Measurements from ENCODE around the gene CEP20.

The CEP20 gene

GRCh38 chr16:15898654-15899053 lies 10.3 kb upstream of the CEP20 start:
- Histone ChIP-seq H3K4me1 (ENCODE audit: control insufficient read depth, insufficient read depth, low read length) (no peaks in the 10 kb centered on the region), H3K9me3 (ENCODE audit: control insufficient read depth, insufficient read depth, low read length) (no peaks in the 10 kb centered on the region), H3K27ac (ENCODE audit: low read length) (no peak overlapping the region), H3K36me3 (ENCODE audit: control insufficient read depth, insufficient read depth, low read length) (no peaks in the 10 kb centered on the region), H3K27me3 (ENCODE audit: control insufficient read depth, insufficient read depth, low read length) (no peaks in the 10 kb centered on the region), H3K4me3 (ENCODE audit: low read length) (no peak overlapping the region)
- no CpG with 5 or more reads among the region's 6 CpGs for WGBS (ENCODE audit: insufficient coverage, insufficient read length)
- DNase-seq (ENCODE audit: low read depth, low spot score) = no peak

- 100% methylated on average over 1 of the region's 5 CpGs for whole genome bisulfite sequencing (ENCODE audit: insufficient coverage, insufficient read length)
These were observed 9.4 kb upstream of the CEP20 start for GRCh38 chr16:15897834-15898254.

GRCh38 chr16:15897121-15897780 lies 8.8 kb upstream of the CEP20 start:
- no peaks in the 10 kb centered on the region for H3K4me1 ChIP-seq (ENCODE audit: control insufficient read depth, insufficient read depth, low read length)
- no peak for DNase-seq (ENCODE audit: low read depth, low spot score)
- H3K9me3 ChIP-seq (ENCODE audit: control insufficient read depth, insufficient read depth, low read length) = no peaks in the 10 kb centered on the region
- no peaks in the 10 kb centered on the region for H3K27me3 ChIP-seq (ENCODE audit: control insufficient read depth, insufficient read depth, low read length)
- H3K36me3 ChIP-seq (ENCODE audit: control insufficient read depth, insufficient read depth, low read length) = no peaks in the 10 kb centered on the region
- no CpG with 5 or more reads among the region's 8 CpGs for WGBS (ENCODE audit: insufficient coverage, insufficient read length)
- H3K4me3 ChIP-seq (ENCODE audit: low read length) = no peak overlapping the region
- H3K27ac ChIP-seq (ENCODE audit: low read length) = no peak overlapping the region

More at GRCh38 chr16:15897834-15898254, 9.4 kb upstream of the CEP20 start:
- no peak for DNase-seq (ENCODE audit: low read depth, low spot score)
- no peak overlapping the region for H3K27ac ChIP-seq (ENCODE audit: low read length)
- no peak overlapping the region for H3K4me3 ChIP-seq (ENCODE audit: low read length)
- no peaks in the 10 kb centered on the region for H3K36me3 ChIP-seq (ENCODE audit: control insufficient read depth, insufficient read depth, low read length)
- H3K9me3 ChIP-seq (ENCODE audit: control insufficient read depth, insufficient read depth, low read length) = no peaks in the 10 kb centered on the region
- H3K4me1 ChIP-seq (ENCODE audit: control insufficient read depth, insufficient read depth, low read length) = no peaks in the 10 kb centered on the region
- H3K27me3 ChIP-seq (ENCODE audit: control insufficient read depth, insufficient read depth, low read length) = no peaks in the 10 kb centered on the region

GRCh38 chr16:15894571-15895374 lies 6.4 kb upstream of the CEP20 start:
- no peak for DNase-seq (ENCODE audit: low read depth, low spot score)
- Histone ChIP-seq H3K4me1 (ENCODE audit: control insufficient read depth, insufficient read depth, low read length) (no peaks in the 10 kb centered on the region), H3K27me3 (ENCODE audit: control insufficient read depth, insufficient read depth, low read length) (no peaks in the 10 kb centered on the region), H3K4me3 (ENCODE audit: low read length) (no peak overlapping the region), H3K9me3 (ENCODE audit: control insufficient read depth, insufficient read depth, low read length) (no peaks in the 10 kb centered on the region), H3K36me3 (ENCODE audit: control insufficient read depth, insufficient read depth, low read length) (no peaks in the 10 kb centered on the region), H3K27ac (ENCODE audit: low read length) (no peak overlapping the region)
- WGBS (ENCODE audit: insufficient coverage, insufficient read length) = no CpG with 5 or more reads among the region's 7 CpGs

GRCh38 chr16:15891508-15891907 lies 3.1 kb upstream of the CEP20 start:
- H3K27ac ChIP-seq (ENCODE audit: low read length) = no peak overlapping the region
- no peaks in the 10 kb centered on the region for H3K9me3 ChIP-seq (ENCODE audit: control insufficient read depth, insufficient read depth, low read length)
- H3K4me1 ChIP-seq (ENCODE audit: control insufficient read depth, insufficient read depth, low read length) = no peaks in the 10 kb centered on the region
- no CpG with 5 or more reads among the region's 3 CpGs for WGBS (ENCODE audit: insufficient coverage, insufficient read length)
- no peak for DNase-seq (ENCODE audit: low read depth, low spot score)
- H3K36me3 ChIP-seq (ENCODE audit: control insufficient read depth, insufficient read depth, low read length) = no peaks in the 10 kb centered on the region
- no peak overlapping the region for H3K4me3 ChIP-seq (ENCODE audit: low read length)
- no peaks in the 10 kb centered on the region for H3K27me3 ChIP-seq (ENCODE audit: control insufficient read depth, insufficient read depth, low read length)

GRCh38 chr16:15887283-15887682 lies 1.1 kb downstream of the CEP20 start:
- Histone ChIP-seq H3K4me3 (ENCODE audit: low read length) (peak overlapping the region; percentile 88; the same call in 1 of the 2 replicates), H3K27me3 (ENCODE audit: control insufficient read depth, insufficient read depth, low read length) (no peaks in the 10 kb centered on the region), H3K9me3 (ENCODE audit: control insufficient read depth, insufficient read depth, low read length) (no peaks in the 10 kb centered on the region), H3K36me3 (ENCODE audit: control insufficient read depth, insufficient read depth, low read length) (peaks cover 4% of the 10 kb centered on the region), H3K27ac (ENCODE audit: low read length) (no peak overlapping the region), H3K4me1 (ENCODE audit: control insufficient read depth, insufficient read depth, low read length) (no peaks in the 10 kb centered on the region)
- no peak for DNase-seq (ENCODE audit: low read depth, low spot score)
- no CpG with 5 or more reads among the region's 4 CpGs for WGBS (ENCODE audit: insufficient coverage, insufficient read length)

GRCh38 chr16:15886078-15886477 lies 2.3 kb downstream of the CEP20 start:
- H3K9me3 ChIP-seq (ENCODE audit: control insufficient read depth, insufficient read depth, low read length) = no peaks in the 10 kb centered on the region
- DNase-seq (ENCODE audit: low read depth, low spot score) = no peak
- WGBS (ENCODE audit: insufficient coverage, insufficient read length) = no CpG with 5 or more reads among the region's 1 CpG
- H3K4me3 ChIP-seq (ENCODE audit: low read length) = no peak overlapping the region
- no peaks in the 10 kb centered on the region for H3K4me1 ChIP-seq (ENCODE audit: control insufficient read depth, insufficient read depth, low read length)
- H3K27me3 ChIP-seq (ENCODE audit: control insufficient read depth, insufficient read depth, low read length) = no peaks in the 10 kb centered on the region
- peaks cover 7% of the 10 kb centered on the region for H3K36me3 ChIP-seq (ENCODE audit: control insufficient read depth, insufficient read depth, low read length)
- H3K27ac ChIP-seq (ENCODE audit: low read length) = no peak overlapping the region

GRCh38 chr16:15885560-15886001 lies 2.8 kb downstream of the CEP20 start:
- H3K27ac ChIP-seq (ENCODE audit: low read length) = no peak overlapping the region

GRCh38 chr16:15882563-15882962 lies 5.8 kb downstream of the CEP20 start:
- H3K27ac ChIP-seq (ENCODE audit: low read length) = no peak overlapping the region
- H3K27me3 ChIP-seq (ENCODE audit: control insufficient read depth, insufficient read depth, low read length) = no peaks in the 10 kb centered on the region
- DNase-seq (ENCODE audit: low read depth, low spot score) = no peak
- no peaks in the 10 kb centered on the region for H3K4me1 ChIP-seq (ENCODE audit: control insufficient read depth, insufficient read depth, low read length)
- peaks cover 7% of the 10 kb centered on the region for H3K36me3 ChIP-seq (ENCODE audit: control insufficient read depth, insufficient read depth, low read length)
- no CpG with 5 or more reads among the region's 3 CpGs for WGBS (ENCODE audit: insufficient coverage, insufficient read length)
- H3K9me3 ChIP-seq (ENCODE audit: control insufficient read depth, insufficient read depth, low read length) = no peaks in the 10 kb centered on the region
- H3K4me3 ChIP-seq (ENCODE audit: low read length) = no peak overlapping the region

More at GRCh38 chr16:15885560-15886001, 2.8 kb downstream of the CEP20 start:
- no peak for DNase-seq (ENCODE audit: low read depth, low spot score)
- Histone ChIP-seq H3K27me3 (ENCODE audit: control insufficient read depth, insufficient read depth, low read length) (no peaks in the 10 kb centered on the region), H3K4me3 (ENCODE audit: low read length) (no peak overlapping the region), H3K4me1 (ENCODE audit: control insufficient read depth, insufficient read depth, low read length) (no peaks in the 10 kb centered on the region), H3K9me3 (ENCODE audit: control insufficient read depth, insufficient read depth, low read length) (no peaks in the 10 kb centered on the region), H3K36me3 (ENCODE audit: control insufficient read depth, insufficient read depth, low read length) (peaks cover 7% of the 10 kb centered on the region)
- no CpG with 5 or more reads among the region's 5 CpGs for WGBS (ENCODE audit: insufficient coverage, insufficient read length)

GRCh38 chr16:15881794-15882379 lies 6.5 kb downstream of the CEP20 start:
- Histone ChIP-seq H3K27me3 (ENCODE audit: control insufficient read depth, insufficient read depth, low read length) (no peaks in the 10 kb centered on the region), H3K4me1 (ENCODE audit: control insufficient read depth, insufficient read depth, low read length) (no peaks in the 10 kb centered on the region), H3K27ac (ENCODE audit: low read length) (no peak overlapping the region), H3K4me3 (ENCODE audit: low read length) (no peak overlapping the region), H3K9me3 (ENCODE audit: control insufficient read depth, insufficient read depth, low read length) (no peaks in the 10 kb centered on the region), H3K36me3 (ENCODE audit: control insufficient read depth, insufficient read depth, low read length) (peaks cover 7% of the 10 kb centered on the region)
- no CpG with 5 or more reads among the region's 13 CpGs for WGBS (ENCODE audit: insufficient coverage, insufficient read length)
- no peak for DNase-seq (ENCODE audit: low read depth, low spot score)
